ENCODE data around the gene CBARP. TPM values are rescaled to one million over a fixed set of nuclear protein-coding genes. Genes with fewer than 3 reads are reported as not detected.

Gene CBARP
- total and polyA plus RNA-seq, 2 of the 13 experiments (the other 11 are each of a cell fraction or from before 2014, with no cell fraction given): 1.2 to 1.4 TPM

- Histone ChIP-seq H3K9ac (ENCODE audit: insufficient read depth, low read depth, low read length) (no peak overlapping the region), H3K27ac (ENCODE audit: extremely low read length, insufficient read depth, low read length) (no peak overlapping the region), H3K4me2 (ENCODE audit: low read depth, low read length) (no peak overlapping the region), H4K20me1 (ENCODE audit: insufficient read depth, low read length) (no peaks in the 10 kb centered on the region), H3K36me3 (replicated peaks in 1 of 2; ENCODE audit: control insufficient read depth in 1 of 2, insufficient read depth in 2 of 2, low read length in 2 of 2) (peaks cover 2 to 12% of the 10 kb centered on the region in 2 experiments; a peak in 3 of 5 replicates), H2AFZ (ENCODE audit: low read length) (no peak overlapping the region), H3K4me1 (ENCODE audit: insufficient read depth, low read length) (peaks cover 37% of the 10 kb centered on the region), H3K27me3 (ENCODE audit: control insufficient read depth in 1 of 2, insufficient read depth in 2 of 2, low read length in 2 of 2) (no peaks in the 10 kb centered on the region), H3K9me3 (ENCODE audit: low read length) (no peaks in the 10 kb centered on the region), H3K79me2 (ENCODE audit: insufficient read depth, low read length) (peaks cover 4% of the 10 kb centered on the region), H3K4me3 (replicated peaks in 1 of 3; ENCODE audit: insufficient read depth in 1 of 3, low read depth in 2 of 3, low read length in 3 of 3) (no peak overlapping the region)
- BruUV-seq (replicated peaks): no TSS peak
- peak; percentile 91 for FAIRE-seq
- ChIA-PET POLR2A (interaction anchor here (0.6 to 1.5 kb wide), 5 partner anchors 11 to 102 kb away, joined by 3 to 12 read pairs (median 5); partner anchors contain the start of gene CIRBP), CTCF (ENCODE audit: low intra/inter-chr PET ratio, low total read pairs) (interaction anchor here (1.6 to 1.9 kb wide), 3 partner anchors 36 to 93 kb away, joined by 6 to 16 read pairs (median 6); no protein-coding TSS in a partner anchor)
- in situ Hi-C loops (cut with HindIII; ENCODE audit: extremely low pct_ligation_motif_present, low pct_unique_long_range_greater_than_20kb) (loop anchor here (5.0 kb wide), 3 partner anchors 37 to 92 kb away; partner anchors contain the start of gene ATP5F1D), intact Hi-C loops (cut with micrococcal nuclease; ENCODE audit: unreplicated experiment) (loop anchor here (1.0 to 2.0 kb wide), 2 partner anchors 35 to 92 kb away; no protein-coding TSS in a partner anchor)
- DNase-seq (ENCODE audit: low spot score): peak; percentile 68
- ATAC-seq: peak; percentile 44
- 57% methylated on average over 5 of the region's 10 CpGs for WGBS (ENCODE audit: low lambda C conversion rate)
- TF ChIP-seq PBX3 (CRISPR knock-in tag; IDR thresholded peaks at IDR 0.05; ENCODE audit: borderline replicate concordance): no peak
- peak; percentile 54; the same call in 1 of the 3 replicates for TF ChIP-seq MXI1 (IDR thresholded peaks at IDR 0.05; ENCODE audit: borderline replicate concordance, low read depth, low read length)
- TF ChIP-seq, protein P1, sequence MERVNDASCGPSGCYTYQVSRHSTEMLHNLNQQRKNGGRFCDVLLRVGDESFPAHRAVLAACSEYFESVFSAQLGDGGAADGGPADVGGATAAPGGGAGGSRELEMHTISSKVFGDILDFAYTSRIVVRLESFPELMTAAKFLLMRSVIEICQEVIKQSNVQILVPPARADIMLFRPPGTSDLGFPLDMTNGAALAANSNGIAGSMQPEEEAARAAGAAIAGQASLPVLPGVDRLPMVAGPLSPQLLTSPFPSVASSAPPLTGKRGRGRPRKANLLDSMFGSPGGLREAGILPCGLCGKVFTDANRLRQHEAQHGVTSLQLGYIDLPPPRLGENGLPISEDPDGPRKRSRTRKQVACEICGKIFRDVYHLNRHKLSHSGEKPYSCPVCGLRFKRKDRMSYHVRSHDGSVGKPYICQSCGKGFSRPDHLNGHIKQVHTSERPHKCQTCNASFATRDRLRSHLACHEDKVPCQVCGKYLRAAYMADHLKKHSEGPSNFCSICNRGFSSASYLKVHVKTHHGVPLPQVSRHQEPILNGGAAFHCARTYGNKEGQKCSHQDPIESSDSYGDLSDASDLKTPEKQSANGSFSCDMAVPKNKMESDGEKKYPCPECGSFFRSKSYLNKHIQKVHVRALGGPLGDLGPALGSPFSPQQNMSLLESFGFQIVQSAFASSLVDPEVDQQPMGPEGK (CRISPR knock-in tag; IDR thresholded peaks at IDR 0.05): peak; percentile 57; the same call in 1 of the 2 replicates
- no peak for TF ChIP-seq ZNF256 (CRISPR knock-in tag; conservative IDR thresholded peaks at IDR 0.05)
- TF ChIP-seq RBM39 (IDR thresholded peaks at IDR 0.05; ENCODE audit: low read depth, low read length, poor library complexity, severe bottlenecking): peak; percentile 91
- no peak for TF ChIP-seq ZIK1 (CRISPR knock-in tag; IDR thresholded peaks at IDR 0.05; ENCODE audit: borderline replicate concordance, low read depth)
- 0 out of 2 replicates have a peak, but pooled peaks have one; percentile 28 for TF ChIP-seq SOX5 (CRISPR knock-in tag; IDR thresholded peaks at IDR 0.05; ENCODE audit: borderline replicate concordance)
- TF ChIP-seq DR1 (CRISPR knock-in tag; IDR thresholded peaks at IDR 0.05): no peak
- peak; percentile 84; the same call in 1 of the 2 replicates for TF ChIP-seq MEIS2 (CRISPR knock-in tag; IDR thresholded peaks at IDR 0.05)
- no peak; the same call in 1 of the 2 replicates for TF ChIP-seq POLR2AphosphoS2 (IDR thresholded peaks at IDR 0.05; ENCODE audit: low read depth, low read length)
- TF ChIP-seq, protein P2, sequence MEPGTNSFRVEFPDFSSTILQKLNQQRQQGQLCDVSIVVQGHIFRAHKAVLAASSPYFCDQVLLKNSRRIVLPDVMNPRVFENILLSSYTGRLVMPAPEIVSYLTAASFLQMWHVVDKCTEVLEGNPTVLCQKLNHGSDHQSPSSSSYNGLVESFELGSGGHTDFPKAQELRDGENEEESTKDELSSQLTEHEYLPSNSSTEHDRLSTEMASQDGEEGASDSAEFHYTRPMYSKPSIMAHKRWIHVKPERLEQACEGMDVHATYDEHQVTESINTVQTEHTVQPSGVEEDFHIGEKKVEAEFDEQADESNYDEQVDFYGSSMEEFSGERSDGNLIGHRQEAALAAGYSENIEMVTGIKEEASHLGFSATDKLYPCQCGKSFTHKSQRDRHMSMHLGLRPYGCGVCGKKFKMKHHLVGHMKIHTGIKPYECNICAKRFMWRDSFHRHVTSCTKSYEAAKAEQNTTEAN (CRISPR knock-in tag; conservative IDR thresholded peaks at IDR 0.05): no peak
- peak; percentile 62 for TF ChIP-seq AGO2 (optimal IDR thresholded peaks at IDR 0.05; ENCODE audit: low read depth, low read length)
- TF ChIP-seq, protein P3, sequence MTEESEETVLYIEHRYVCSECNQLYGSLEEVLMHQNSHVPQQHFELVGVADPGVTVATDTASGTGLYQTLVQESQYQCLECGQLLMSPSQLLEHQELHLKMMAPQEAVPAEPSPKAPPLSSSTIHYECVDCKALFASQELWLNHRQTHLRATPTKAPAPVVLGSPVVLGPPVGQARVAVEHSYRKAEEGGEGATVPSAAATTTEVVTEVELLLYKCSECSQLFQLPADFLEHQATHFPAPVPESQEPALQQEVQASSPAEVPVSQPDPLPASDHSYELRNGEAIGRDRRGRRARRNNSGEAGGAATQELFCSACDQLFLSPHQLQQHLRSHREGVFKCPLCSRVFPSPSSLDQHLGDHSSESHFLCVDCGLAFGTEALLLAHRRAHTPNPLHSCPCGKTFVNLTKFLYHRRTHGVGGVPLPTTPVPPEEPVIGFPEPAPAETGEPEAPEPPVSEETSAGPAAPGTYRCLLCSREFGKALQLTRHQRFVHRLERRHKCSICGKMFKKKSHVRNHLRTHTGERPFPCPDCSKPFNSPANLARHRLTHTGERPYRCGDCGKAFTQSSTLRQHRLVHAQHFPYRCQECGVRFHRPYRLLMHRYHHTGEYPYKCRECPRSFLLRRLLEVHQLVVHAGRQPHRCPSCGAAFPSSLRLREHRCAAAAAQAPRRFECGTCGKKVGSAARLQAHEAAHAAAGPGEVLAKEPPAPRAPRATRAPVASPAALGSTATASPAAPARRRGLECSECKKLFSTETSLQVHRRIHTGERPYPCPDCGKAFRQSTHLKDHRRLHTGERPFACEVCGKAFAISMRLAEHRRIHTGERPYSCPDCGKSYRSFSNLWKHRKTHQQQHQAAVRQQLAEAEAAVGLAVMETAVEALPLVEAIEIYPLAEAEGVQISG (CRISPR knock-in tag; IDR thresholded peaks at IDR 0.05): peak; percentile 29; the same call in 1 of the 2 replicates
- TF ChIP-seq SKI (IDR thresholded peaks at IDR 0.05; ENCODE audit: partially characterized antibody): peak; percentile 26
- peak; percentile 68; the same call in 1 of the 2 replicates for TF ChIP-seq KDM3A (CRISPR knock-in tag; IDR thresholded peaks at IDR 0.05; ENCODE audit: low read depth)
Observed at GRCh38 chr19:1279782-1280341, 42.1 kb upstream of the CBARP start.
